SK-N-SH treated with all-trans-retinoic acid at 6 μM for 48 hours (cell line): ENCODE data around the gene TBATA.

ENCODE experiments used
- ATAC-seq: fragments of 200-7000 bp; cut with Tn5 transposase; 3 replicates; pipeline ENCODE4 v1.9.1; 2020; ENCODE audit warnings: mild to moderate bottlenecking, moderate library complexity
- ARNTL ChIP-seq: fragments of 450-650 bp; formaldehyde crosslinking; IDR thresholded peaks from 2 replicates; pipeline ENCODE4 v1.5.0; 2020; ENCODE audit warnings: low read depth, mild to moderate bottlenecking, moderate library complexity, borderline replicate concordance
- BACH2 ChIP-seq: fragments of 250-450 bp; sonication (Bioruptor Pico); IDR thresholded peaks from 2 replicates; pipeline ENCODE4 v1.9.0; 2021; ENCODE audit warnings: mild to moderate bottlenecking, borderline replicate concordance
- CREB5 ChIP-seq: fragments of 250-450 bp; sonication (Bioruptor Pico); IDR thresholded peaks from 2 replicates; pipeline ENCODE4 v1.5.1; 2020; ENCODE audit warnings: low read depth, mild to moderate bottlenecking, moderate library complexity
- CSDC2 ChIP-seq: fragments of 250-450 bp; sonication (Bioruptor Pico); IDR thresholded peaks from 2 replicates; pipeline ENCODE4 v1.5.0; 2020; ENCODE audit warnings: mild to moderate bottlenecking, moderate library complexity
- CSRNP3 ChIP-seq: fragments of 250-450 bp; sonication (Bioruptor Pico); IDR thresholded peaks from 2 replicates; pipeline ENCODE4 v1.5.1; 2021; ENCODE audit warnings: mild to moderate bottlenecking, moderate library complexity
- GLIS3 ChIP-seq: fragments of 250-450 bp; sonication (Bioruptor Pico); IDR thresholded peaks from 2 replicates; pipeline ENCODE4 v1.5.0; 2020; ENCODE audit warnings: mild to moderate bottlenecking, moderate library complexity
- ISL1 ChIP-seq: fragments of 250-450 bp; sonication (Bioruptor Pico); IDR thresholded peaks from 2 replicates; pipeline ENCODE4 v2.1.2; 2022; ENCODE audit warnings: mild to moderate bottlenecking, moderate library complexity
- PATZ1 ChIP-seq: fragments of 250-450 bp; sonication (Bioruptor Pico); IDR thresholded peaks from 2 replicates; pipeline ENCODE4 v1.8.0; 2020; ENCODE audit warnings: mild to moderate bottlenecking, moderate library complexity, borderline replicate concordance
- POU6F1 ChIP-seq: fragments of 250-450 bp; sonication (Bioruptor Pico); IDR thresholded peaks from 2 replicates; pipeline ENCODE4 v1.8.0; 2021; ENCODE audit warnings: low read depth, mild to moderate bottlenecking, moderate library complexity, borderline replicate concordance
- PPARA ChIP-seq: fragments of 250-450 bp; sonication (Bioruptor Pico); IDR thresholded peaks from 2 replicates; pipeline ENCODE4 v1.5.0; 2020; ENCODE audit warnings: mild to moderate bottlenecking, borderline replicate concordance
- SNAI2 ChIP-seq: fragments of 250-450 bp; sonication (Bioruptor Pico); IDR thresholded peaks from 2 replicates; pipeline ENCODE4 v1.5.0; 2020; ENCODE audit warnings: mild to moderate bottlenecking, moderate library complexity
- TCF4 ChIP-seq: fragments of 250-450 bp; sonication (Bioruptor Pico); IDR thresholded peaks from 2 replicates; pipeline ENCODE4 v1.8.0; 2021; ENCODE audit warnings: mild to moderate bottlenecking, moderate library complexity, borderline replicate concordance
- TOX ChIP-seq: fragments of 250-450 bp; sonication (Bioruptor Pico); IDR thresholded peaks from 2 replicates; pipeline ENCODE4 v1.8.0; 2021; ENCODE audit warnings: mild to moderate bottlenecking, moderate library complexity, borderline replicate concordance
- TSHZ2 ChIP-seq: fragments of 250-450 bp; sonication (Bioruptor Pico); IDR thresholded peaks from 2 replicates; pipeline ENCODE4 v1.5.0; 2020; ENCODE audit warnings: mild to moderate bottlenecking, moderate library complexity
- ZFP3 ChIP-seq: fragments of 250-450 bp; sonication (Bioruptor Pico); IDR thresholded peaks from 2 replicates; pipeline ENCODE4 v1.5.0; 2020; ENCODE audit warnings: mild to moderate bottlenecking, moderate library complexity
- ZFP30 ChIP-seq: fragments of 450-650 bp; formaldehyde crosslinking; IDR thresholded peaks from 2 replicates; pipeline ENCODE4 v1.5.0; 2022; ENCODE audit warnings: mild to moderate bottlenecking, moderate library complexity
- ZNF565 ChIP-seq: fragments of 450-650 bp; formaldehyde crosslinking; conservative IDR thresholded peaks from 2 replicates; pipeline ENCODE4 v1.5.0; 2020; ENCODE audit warnings: low read depth, mild to moderate bottlenecking, moderate library complexity
- ZNF70 ChIP-seq: fragments of 450-650 bp; formaldehyde crosslinking; IDR thresholded peaks from 2 replicates; pipeline ENCODE4 v1.5.0; 2020; ENCODE audit warnings: mild to moderate bottlenecking, moderate library complexity
- ZNF8 ChIP-seq: fragments of 450-650 bp; formaldehyde crosslinking; IDR thresholded peaks from 2 replicates; pipeline ENCODE4 v1.5.0; 2020; ENCODE audit warnings: mild to moderate bottlenecking, moderate library complexity

The TBATA gene

GRCh38 chr10:70757856-70758255 is 27.3 kb downstream of the TBATA start (continued):
- TF ChIP-seq ZFP3 (CRISPR knock-in tag) (no peak), ZNF8 (no peak), SNAI2 (no peak), POU6F1 (CRISPR knock-in tag) (no peak), TCF4 (CRISPR knock-in tag) (no peak), GLIS3 (no peak)

- no peak for ATAC-seq
- TF ChIP-seq POU6F1 (CRISPR knock-in tag) (no peak), ISL1 (CRISPR knock-in tag) (no peak), ZNF565 (CRISPR knock-in tag) (no peak)
These were observed 28.3 kb downstream of the TBATA start for GRCh38 chr10:70756700-70757360.

GRCh38 chr10:70753841-70754621 is 31.1 kb downstream of the TBATA start:
- no peak; the same call in 1 of the 3 replicates for ATAC-seq
- TF ChIP-seq ISL1 (CRISPR knock-in tag), result no peak
- no peak for TF ChIP-seq ZNF8
- no peak for TF ChIP-seq CSDC2
- TF ChIP-seq ZFP30, result no peak
- no peak for TF ChIP-seq BACH2 (CRISPR knock-in tag)
- TF ChIP-seq POU6F1 (CRISPR knock-in tag), result no peak
- TF ChIP-seq CREB5 (CRISPR knock-in tag), result no peak
- TF ChIP-seq ZFP3 (CRISPR knock-in tag), result no peak
- TF ChIP-seq ZNF565 (CRISPR knock-in tag), result no peak
- no peak for TF ChIP-seq ARNTL
- no peak for TF ChIP-seq ZNF70
- no peak for TF ChIP-seq SNAI2
- TF ChIP-seq PPARA (CRISPR knock-in tag), result no peak
- TF ChIP-seq TSHZ2 (CRISPR knock-in tag), result no peak
- no peak for TF ChIP-seq PATZ1
- TF ChIP-seq CSRNP3 (CRISPR knock-in tag), result no peak
- no peak for TF ChIP-seq TOX
- TF ChIP-seq GLIS3, result no peak
